ENCODE measurements around the gene TRAPPC2L. TPM values are rescaled to one million over a fixed set of nuclear protein-coding genes. Genes with fewer than 3 reads are reported as not detected.
A peak's percentile ranks its signal among the peaks of the same experiment; 100 is the strongest.

The TRAPPC2L gene
- total RNA-seq, 1 experiment from 2014 or later = 86.0 TPM

DNA sequence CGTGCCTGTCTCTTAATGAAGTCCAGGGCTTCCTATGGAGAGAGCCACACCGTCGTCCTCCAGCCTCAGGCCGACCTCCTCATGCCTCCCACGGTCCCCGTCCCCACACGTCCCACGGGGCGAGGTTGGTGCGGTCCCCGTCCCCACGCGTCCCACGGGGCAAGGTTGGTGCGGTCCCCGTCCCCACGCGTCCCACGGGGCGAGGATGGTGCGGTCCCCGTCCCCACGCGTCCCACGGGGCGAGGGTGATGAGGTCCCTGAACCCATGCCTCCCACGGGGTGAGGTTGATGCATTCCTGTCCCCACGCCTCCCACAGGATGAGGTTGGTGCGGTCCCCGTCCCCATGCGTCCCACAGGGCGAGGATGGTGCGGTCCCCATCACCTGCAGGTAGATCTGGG, 21.1 kb upstream of the TRAPPC2L start:
- DNase-seq (ENCODE audit: low spot score) = no peak
- in situ Hi-C loops (cut with HindIII; ENCODE audit: low sequenced_read_pairs) = no loop called here

- no peak for DNase-seq (ENCODE audit: low spot score)
- in situ Hi-C loops (cut with HindIII; ENCODE audit: low sequenced_read_pairs) = no loop called here
Measured at GRCh38 chr16:88836791-88837190, 20.1 kb upstream of the TRAPPC2L start.

DNA sequence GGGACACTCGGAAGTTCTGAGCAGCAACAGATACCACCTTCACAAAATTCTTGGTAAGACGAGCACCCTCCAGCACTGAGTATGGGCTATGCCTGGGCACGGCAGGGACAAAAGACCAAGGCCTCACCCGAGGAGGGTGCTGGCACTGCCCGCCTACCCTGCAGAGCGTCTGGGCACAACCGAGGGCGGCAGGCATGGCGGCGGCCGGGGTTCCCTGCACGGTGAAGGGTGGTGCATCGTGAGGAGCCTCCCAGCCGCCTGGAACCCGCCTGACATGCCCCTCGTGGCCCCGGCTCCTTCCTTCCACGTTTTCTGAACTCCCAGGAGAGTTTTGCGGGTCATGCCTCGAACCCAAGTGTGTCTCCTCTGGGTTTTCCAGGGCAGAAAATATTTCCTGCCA, 19.1 kb upstream of the TRAPPC2L start:
- in situ Hi-C loops (cut with HindIII; ENCODE audit: low sequenced_read_pairs) = no loop called here
- DNase-seq (ENCODE audit: low spot score) = no peak

DNA sequence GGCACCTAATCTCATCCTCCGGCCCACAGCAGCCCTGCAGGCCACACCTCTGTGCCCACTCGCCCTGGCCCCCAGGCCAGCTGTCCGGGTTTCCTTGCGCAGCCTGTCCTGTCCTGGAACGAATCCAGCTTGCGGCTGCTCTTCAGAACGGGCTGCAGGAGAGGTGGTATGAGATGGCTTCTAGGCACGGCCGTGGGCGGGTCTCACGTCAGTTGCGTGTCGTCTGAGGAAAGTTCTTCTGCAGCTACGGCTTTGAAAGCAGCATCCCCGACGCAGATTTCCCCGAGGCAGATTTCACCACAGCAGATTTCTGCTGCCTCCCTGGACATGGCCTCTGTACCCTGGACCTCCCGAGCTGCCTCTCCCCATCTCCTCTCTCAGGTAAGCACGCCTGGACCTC, 18.4 kb upstream of the TRAPPC2L start:
- in situ Hi-C loops (cut with HindIII; ENCODE audit: low sequenced_read_pairs) = no loop called here

DNA sequence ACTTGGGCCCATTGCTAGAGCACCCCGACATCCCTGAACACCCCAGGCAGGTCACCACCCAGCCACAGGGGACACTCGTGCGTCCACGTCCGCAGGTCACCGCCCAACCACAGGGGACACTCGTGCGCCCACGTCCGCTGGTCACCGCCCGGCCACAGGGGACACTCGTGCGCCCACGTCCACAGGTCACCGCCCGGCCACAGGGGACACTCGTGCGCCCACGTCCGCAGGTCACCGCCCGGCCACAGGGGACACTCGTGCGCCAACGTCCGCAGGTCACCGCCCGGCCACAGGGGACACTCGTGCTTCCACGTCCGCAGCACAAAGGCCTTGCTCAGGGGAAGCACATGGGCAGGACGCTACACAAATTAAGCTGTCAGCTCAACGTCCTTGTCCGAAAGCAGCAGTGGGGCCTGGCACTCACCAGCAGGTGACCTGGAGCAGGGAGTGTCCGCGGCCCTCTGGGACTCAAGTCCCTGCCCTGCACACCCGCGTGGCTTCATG, 17.8 kb upstream of the TRAPPC2L start:
- no peak for DNase-seq (ENCODE audit: low spot score)
- in situ Hi-C loops (cut with HindIII; ENCODE audit: low sequenced_read_pairs) = no loop called here

More for the DNA sequence above, 18.4 kb upstream of the TRAPPC2L start:
- DNase-seq (ENCODE audit: low spot score) = no peak

DNA sequence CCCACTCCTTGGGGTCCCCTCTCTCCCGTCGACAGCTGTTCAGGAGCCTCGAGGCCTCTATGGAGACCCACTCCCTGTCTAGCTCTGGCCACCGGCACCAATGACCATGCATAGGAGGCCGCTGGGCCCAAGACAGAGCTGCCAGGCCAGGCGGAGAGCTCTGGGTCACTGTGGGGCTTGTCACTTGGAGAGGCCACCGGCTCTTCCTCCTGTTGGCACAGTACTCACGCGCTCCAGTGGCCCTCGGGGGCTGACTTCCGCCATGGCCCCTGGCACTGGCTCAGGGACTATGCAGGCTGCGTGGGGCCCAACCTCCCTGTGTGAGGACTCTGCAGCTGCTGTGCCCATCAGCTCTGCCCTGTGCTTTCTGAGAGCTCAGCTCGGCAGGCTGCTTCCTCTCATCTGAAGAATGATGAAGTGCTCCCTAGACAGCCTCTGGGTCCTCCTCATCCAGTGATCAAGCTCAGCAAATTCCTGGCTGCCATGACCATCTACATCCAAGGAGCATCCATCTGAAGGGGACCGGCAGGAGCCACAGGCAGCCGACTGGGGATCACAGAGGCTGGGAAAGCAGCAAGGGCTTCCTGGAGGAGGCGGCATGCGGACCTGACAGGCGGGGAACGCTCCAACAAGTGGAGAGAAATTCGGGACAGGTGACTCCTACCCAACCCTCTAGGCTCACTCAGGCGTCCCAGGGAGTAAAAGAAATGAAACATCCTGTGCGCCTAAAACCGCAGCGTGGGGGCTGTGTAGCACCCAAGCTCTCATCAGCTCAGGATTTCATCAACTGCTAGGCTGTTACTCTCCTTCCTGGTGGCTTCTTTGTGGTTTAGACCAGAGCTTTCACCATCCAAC, 17.0 kb upstream of the TRAPPC2L start:
- no peak for DNase-seq (ENCODE audit: low spot score)
- in situ Hi-C loops (cut with HindIII; ENCODE audit: low sequenced_read_pairs) = no loop called here

DNA sequence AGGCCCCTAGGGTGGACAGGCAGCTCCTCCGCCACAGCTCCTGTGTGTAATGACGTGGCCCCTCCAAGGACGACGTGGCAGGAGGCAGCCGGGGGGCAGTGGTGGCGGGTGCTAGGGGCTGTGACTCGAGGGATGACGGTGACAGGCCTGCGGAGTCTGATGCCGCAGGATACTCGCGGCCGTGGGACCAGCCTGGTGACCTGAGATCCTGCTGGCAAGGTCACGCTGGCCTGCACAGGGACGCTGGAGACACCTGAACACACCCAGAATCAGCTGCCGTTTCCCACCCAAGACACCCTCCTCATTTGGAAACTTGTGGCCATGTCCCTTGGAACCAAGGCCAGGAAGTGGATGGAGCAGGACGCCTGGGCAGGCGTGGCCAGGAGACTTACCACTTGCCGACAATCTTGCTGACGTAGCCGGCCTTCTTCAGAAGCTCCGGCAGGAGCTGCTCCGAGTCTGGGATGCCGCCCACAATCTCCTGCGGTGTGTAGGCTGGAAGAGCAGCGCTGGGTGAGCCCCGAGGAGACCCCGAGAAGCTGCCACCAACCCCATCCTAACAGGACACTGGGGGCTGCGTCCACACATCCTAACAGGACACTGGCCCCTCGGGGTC, 16.2 kb upstream of the TRAPPC2L start:
- in situ Hi-C loops (cut with HindIII; ENCODE audit: low sequenced_read_pairs) = no loop called here

DNA sequence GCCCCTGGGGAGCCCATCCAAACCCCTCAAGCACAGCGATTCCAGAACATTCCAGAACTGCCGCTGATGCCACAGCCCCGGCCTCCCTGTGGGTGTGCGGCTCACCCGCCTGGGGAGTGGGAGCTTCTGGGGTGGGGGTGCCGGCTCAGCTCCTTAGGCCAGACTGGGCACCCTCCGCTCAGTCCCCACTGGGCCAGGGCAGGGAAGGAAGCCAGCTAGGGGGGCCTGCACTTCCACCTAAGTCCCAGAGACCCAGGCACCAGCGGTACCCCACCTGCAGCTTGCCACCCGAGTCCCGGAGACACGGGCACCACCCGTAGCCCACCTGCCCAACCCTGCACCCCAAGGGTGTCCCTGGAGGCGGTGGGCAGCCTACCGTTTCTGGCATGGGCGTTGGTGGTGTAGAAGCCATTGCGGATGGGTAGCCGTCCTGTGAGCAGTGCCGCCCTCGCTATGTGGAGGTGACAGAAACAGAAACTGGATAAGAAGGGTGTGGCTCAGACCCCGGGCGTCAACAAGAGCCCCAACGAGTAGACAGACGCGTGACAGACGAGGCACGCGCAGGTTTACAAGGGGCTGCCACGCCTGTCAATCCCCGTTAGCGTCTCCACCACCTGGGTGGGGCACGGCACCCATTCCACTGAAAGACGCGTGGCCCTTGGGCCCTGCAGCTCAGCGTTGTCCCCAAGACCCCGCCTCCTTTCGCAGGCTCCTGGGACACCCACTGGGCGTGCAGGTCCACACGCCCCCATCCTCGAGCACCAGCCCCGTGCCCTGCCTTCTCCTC, 15.2 kb upstream of the TRAPPC2L start:
- DNase-seq (ENCODE audit: low spot score) = no peak
- in situ Hi-C loops (cut with HindIII; ENCODE audit: low sequenced_read_pairs) = no loop called here

More for the DNA sequence above, 16.2 kb upstream of the TRAPPC2L start:
- DNase-seq (ENCODE audit: low spot score) = no peak

GRCh38 chr16:88842308-88842756, 14.6 kb upstream of the TRAPPC2L start:
- no peak for DNase-seq (ENCODE audit: low spot score)
- in situ Hi-C loops (cut with HindIII; ENCODE audit: low sequenced_read_pairs) = no loop called here

- in situ Hi-C loops (cut with HindIII; ENCODE audit: low sequenced_read_pairs) = no loop called here
- no peak for DNase-seq (ENCODE audit: low spot score)
Measured at GRCh38 chr16:88842806-88843205, 14.1 kb upstream of the TRAPPC2L start.

- in situ Hi-C loops (cut with HindIII; ENCODE audit: low sequenced_read_pairs) = no loop called here
- no peak for DNase-seq (ENCODE audit: low spot score)
Measured at GRCh38 chr16:88843256-88843655, 13.7 kb upstream of the TRAPPC2L start.

DNA sequence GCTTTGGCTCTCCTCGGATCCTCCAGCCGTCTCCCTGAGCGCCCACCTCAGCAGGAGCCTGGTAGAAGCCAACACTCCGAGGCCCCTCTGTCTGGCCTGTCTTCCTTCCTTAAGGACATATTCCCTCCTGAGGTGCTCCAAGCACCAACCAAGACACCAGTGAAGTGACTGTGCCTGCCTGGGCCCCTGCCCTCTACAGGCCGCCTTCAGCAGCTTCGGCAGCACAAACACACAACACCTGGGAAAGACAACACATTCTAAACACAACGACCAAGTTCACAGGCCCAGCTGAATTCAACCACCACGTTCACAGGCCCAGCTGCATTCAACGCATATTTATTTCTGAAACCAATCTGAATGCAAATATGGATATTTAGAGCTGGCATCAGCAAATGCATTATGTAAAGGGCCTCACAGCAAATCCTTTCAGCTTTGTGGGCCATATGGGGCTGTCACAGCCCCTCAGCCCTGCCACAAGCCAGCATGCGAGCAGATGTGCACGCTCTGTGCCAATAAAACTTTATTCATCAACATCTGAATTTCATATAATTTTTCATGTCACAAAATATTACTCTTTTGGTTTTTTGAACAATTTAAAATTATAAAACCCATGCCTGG, 12.4 kb upstream of the TRAPPC2L start:
- in situ Hi-C loops (cut with HindIII; ENCODE audit: low sequenced_read_pairs) = no loop called here
- DNase-seq (ENCODE audit: low spot score) = peak; percentile 53

DNA sequence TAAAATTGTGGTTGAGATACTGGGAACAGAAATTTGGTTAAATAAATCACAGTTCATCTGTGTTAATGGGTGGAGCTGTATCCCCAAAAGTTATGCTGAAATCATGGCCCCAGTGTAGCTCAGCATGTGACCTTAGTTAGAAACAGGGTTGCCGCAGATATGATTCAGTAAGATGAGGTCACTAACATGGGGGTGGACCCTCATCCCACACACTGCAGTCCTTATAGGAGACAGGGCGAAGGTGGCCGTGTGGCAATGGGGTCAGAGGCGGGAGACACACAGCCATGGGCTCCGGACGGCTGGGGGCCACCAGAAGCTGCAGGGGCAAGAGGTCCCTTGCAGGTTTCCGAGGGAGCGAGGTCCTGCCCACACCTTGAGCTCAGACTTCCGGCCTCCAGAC, 10.8 kb upstream of the TRAPPC2L start:
- in situ Hi-C loops (cut with HindIII; ENCODE audit: low sequenced_read_pairs) = no loop called here

GRCh38 chr16:88847654-88848053, 9.3 kb upstream of the TRAPPC2L start:
- in situ Hi-C loops (cut with HindIII; ENCODE audit: low sequenced_read_pairs) = no loop called here
- no peak for DNase-seq (ENCODE audit: low spot score)

More for the DNA sequence above, 10.8 kb upstream of the TRAPPC2L start:
- no peak for DNase-seq (ENCODE audit: low spot score)

- in situ Hi-C loops (cut with HindIII; ENCODE audit: low sequenced_read_pairs) = no loop called here
Measured at GRCh38 chr16:88848557-88848956, 8.4 kb upstream of the TRAPPC2L start.

DNA sequence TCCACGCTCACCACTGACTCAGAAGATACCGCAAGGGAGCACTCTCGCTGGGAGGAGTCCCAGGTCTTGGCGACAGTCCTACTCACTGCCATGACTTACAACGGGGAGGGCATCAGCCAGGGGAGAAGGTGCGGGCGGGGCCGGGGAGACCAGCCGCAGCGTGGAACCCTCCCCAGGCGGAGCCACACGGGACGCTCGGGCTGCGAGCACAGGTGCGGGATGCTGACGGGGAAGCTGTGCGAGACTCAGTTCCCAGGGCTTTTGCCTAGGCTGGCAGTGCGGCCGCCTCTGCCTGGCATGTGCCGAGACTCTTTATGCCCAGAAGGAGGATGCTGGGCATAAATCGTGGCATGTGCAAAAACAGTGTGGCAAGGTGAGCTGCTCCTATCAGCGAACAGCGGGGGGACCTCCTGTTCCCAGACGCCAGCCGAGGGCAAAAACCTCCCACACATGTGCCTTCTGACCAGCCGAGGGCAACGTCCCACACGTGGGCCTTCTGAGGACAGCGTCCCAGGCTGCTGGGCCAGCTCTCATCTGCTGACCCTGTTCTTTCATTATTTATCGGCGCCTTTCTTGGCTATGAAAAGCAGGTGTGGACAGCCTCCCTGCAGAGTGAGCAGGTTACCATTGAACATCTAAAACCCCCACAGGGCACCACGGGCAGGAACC, 6.3 kb upstream of the TRAPPC2L start:
- DNase-seq (ENCODE audit: low spot score) = no peak
- in situ Hi-C loops (cut with HindIII; ENCODE audit: low sequenced_read_pairs) = no loop called here

More at GRCh38 chr16:88848557-88848956, 8.4 kb upstream of the TRAPPC2L start:
- DNase-seq (ENCODE audit: low spot score) = no peak

DNA sequence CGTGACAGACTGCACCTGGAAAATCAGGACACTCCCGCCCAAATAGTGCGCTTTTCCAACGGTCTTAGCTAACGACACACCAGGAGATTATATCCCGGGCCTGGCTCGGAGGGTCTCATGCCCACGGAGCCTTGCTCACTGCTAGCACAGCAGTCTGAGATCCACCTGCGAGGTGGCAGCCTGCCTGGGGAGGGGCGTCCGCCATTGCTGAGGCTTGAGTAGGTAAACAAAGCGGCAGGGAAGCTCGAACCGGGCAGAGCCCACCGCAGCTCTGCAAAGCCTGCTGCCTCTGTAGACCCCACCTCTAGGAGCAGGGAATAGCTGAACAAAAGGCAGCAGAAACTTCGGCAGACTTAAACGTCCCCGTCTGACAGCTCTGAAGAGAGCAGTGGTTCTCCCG, 5.3 kb upstream of the TRAPPC2L start:
- DNase-seq (ENCODE audit: low spot score) = no peak
- in situ Hi-C loops (cut with HindIII; ENCODE audit: low sequenced_read_pairs) = no loop called here

DNA sequence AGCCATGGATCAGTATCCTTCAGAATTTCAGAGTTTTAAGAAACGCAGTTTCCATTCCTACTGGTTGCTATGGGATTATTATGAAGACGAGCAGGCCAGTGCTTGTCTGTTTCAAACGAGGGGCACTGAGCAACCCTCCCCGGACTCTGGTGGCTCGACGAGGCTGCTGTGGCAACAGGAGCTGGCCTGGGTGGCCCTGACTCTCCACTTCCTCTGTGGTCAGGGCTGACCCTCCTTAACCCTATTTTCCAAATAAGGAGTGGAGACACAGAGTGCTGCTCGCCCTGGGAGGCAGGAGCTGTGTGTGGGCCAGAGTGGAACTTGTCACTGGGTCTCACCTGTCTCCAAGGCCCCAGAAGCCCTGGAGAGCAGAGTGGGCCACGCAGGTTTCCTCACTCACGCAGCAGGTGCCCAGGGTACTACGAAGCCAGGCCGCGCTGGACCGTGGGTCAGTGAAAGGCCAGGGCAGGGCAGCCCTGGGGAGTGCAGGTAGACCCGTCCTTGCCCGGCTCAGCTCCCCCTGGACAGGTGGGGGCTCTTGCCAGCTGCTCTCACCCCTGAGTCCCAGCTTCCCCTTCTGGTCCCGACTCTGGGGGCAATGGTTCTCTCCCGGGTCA, 3.5 kb upstream of the TRAPPC2L start:
- DNase-seq (ENCODE audit: low spot score) = no peak
- in situ Hi-C loops (cut with HindIII; ENCODE audit: low sequenced_read_pairs) = no loop called here

All from G401 (cell line).